AG04449 (cell line): Measurements from ENCODE around the gene WSCD2.

Experiments used
- CTCF ChIA-PET: fragments of 350-600 bp; formaldehyde crosslinking; extraction: SDS; loops from one replicate; lab custom pipeline; 2021; ENCODE audit warnings: antibody characterized with exemption; lab: Yijun Ruan, JAX
- POLR2A ChIA-PET: fragments of 400-600, 350-600 bp; formaldehyde crosslinking; extraction: SDS; loops from one replicate; lab custom pipeline; 2020; ENCODE audit warnings: antibody characterized with exemption, inconsistent platforms; lab: Yijun Ruan, JAX
- DNase-seq: peaks from one replicate; pipeline ENCODE4 v3.0.0-alpha.2; 2010; ENCODE audit warnings: low read depth, low spot score
- H3K4me3 ChIP-seq: 2 replicates; pipeline ENCODE4 v1.5.1; 2011; ENCODE audit warnings: low read depth, mild to moderate bottlenecking, control low read depth, low read length
- TF ChIP-seq, protein P1 (sequence below): IDR thresholded peaks from one replicate; pipeline ENCODE4 v1.5.1; 2011; ENCODE audit warnings: mild to moderate bottlenecking, moderate library complexity, low read length, control low read depth, inconsistent platforms; ENCODE audit not compliant: insufficient read depth; ENCODE audit errors: missing control alignments

The WSCD2 gene

DNA sequence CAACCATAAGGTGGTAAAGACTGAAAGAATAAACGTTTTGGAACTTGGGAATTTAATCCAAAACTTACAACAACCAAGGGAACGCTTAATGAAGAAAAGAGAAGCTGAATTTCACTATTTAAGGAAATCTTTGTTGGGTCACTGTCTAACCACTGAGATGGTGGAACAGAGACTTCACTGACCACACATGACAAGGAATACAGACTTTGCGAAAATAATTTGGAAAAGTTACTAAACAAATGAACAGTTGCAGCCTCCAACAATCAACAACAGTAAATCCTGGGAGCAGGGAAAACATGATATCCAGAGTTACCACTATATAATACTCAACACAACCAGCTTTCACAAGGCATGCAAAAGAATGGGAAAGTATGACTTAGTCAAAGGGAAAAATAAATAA, 131.0 kb downstream of the WSCD2 start:
- TF ChIP-seq, protein P1, sequence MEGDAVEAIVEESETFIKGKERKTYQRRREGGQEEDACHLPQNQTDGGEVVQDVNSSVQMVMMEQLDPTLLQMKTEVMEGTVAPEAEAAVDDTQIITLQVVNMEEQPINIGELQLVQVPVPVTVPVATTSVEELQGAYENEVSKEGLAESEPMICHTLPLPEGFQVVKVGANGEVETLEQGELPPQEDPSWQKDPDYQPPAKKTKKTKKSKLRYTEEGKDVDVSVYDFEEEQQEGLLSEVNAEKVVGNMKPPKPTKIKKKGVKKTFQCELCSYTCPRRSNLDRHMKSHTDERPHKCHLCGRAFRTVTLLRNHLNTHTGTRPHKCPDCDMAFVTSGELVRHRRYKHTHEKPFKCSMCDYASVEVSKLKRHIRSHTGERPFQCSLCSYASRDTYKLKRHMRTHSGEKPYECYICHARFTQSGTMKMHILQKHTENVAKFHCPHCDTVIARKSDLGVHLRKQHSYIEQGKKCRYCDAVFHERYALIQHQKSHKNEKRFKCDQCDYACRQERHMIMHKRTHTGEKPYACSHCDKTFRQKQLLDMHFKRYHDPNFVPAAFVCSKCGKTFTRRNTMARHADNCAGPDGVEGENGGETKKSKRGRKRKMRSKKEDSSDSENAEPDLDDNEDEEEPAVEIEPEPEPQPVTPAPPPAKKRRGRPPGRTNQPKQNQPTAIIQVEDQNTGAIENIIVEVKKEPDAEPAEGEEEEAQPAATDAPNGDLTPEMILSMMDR: no peak
- POLR2A ChIA-PET: no interaction called here
- CTCF ChIA-PET: no interaction called here
- no peak for DNase-seq
- H3K4me3 ChIP-seq: no peak overlapping the region

DNA sequence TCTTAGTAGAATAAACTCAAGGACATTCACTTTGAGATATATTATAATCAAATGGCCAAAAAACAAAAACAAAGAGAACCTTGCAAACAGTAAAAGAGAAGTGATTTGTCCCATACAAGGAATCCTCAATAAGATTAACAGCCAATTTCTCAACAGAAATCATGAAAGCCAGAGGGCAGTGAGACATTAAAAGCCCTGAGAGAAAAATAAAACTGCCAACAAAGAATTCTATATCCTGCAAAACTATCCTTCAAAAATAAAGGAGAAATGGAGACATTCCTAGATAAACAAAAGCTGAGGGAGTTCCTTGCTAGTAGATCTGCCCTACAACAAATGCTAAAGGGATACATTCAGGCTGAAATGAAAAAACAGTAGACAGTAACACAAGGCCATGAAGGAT, 131.9 kb downstream of the WSCD2 start:
- no peak overlapping the region for H3K4me3 ChIP-seq
- no peak for DNase-seq
- POLR2A ChIA-PET: no interaction called here
- TF ChIP-seq, protein P1: no peak
- CTCF ChIA-PET: no interaction called here

DNA sequence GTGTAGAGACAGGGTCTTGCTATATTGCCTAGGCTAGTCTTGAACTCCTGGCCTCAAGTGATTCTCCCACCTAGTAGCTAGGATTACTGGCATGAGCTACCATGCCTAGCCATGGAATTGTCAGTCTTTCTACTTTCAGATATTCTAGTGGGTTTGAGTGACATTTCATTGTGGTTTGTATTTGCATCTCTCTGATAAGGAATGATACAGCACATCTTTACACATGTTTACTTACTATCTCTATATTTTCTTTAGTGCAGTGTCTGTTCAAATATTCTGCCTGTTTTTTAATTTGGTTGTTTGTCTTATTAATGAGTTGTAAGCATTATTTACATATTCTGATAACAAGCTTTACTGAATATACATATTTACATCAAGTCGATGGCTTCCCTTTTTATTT, 136.4 kb downstream of the WSCD2 start:
- TF ChIP-seq, protein P1: no peak
- DNase-seq: no peak
- H3K4me3 ChIP-seq: no peak overlapping the region
- ChIA-PET POLR2A (no interaction called here), CTCF (no interaction called here)

DNA sequence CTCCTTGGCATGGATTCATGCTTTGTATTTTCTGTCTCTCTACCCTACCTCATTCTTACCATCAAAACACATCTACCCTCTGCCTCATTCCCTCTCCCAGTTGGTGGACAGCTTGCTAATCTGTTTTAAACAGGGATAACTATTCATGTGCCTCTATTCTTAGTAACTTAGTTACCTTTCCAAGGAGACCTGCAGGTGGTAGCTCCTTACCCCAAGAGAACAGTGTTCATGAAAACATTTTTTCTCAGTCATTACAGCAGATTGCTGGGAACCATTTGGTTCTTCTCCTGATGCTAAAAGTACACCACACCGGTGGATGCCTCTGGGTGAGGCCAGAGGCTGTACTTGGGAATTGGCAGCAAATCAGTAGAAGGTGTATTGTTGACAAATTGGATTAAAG, 137.0 kb downstream of the WSCD2 start:
- POLR2A ChIA-PET: no interaction called here
- CTCF ChIA-PET: no interaction called here
- TF ChIP-seq, protein P1: no peak

DNA sequence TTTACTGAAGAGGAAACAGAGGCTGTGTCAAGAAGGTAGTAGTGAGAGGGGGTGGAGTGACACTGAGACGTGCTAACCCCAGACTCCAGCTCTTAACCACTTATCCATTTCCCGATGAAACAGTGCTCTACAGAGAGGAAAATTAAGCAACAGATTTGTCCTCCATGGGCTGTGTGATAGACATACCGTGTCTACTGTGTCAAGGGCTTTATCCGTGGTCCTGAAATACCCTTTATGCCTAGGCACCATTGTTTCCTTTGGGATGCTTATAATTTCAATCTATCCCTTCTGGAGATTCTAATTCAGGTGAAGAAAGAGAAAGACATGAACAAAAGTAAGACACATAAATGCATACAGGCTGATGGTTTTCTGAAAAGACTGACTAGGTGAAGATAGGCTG, 138.4 kb downstream of the WSCD2 start:
- H3K4me3 ChIP-seq: no peak overlapping the region
- DNase-seq: no peak
- POLR2A ChIA-PET: no interaction called here
- TF ChIP-seq, protein P1: no peak
- CTCF ChIA-PET: no interaction called here

More for the DNA sequence above, 137.0 kb downstream of the WSCD2 start:
- no peak for DNase-seq
- H3K4me3 ChIP-seq: no peak overlapping the region

DNA sequence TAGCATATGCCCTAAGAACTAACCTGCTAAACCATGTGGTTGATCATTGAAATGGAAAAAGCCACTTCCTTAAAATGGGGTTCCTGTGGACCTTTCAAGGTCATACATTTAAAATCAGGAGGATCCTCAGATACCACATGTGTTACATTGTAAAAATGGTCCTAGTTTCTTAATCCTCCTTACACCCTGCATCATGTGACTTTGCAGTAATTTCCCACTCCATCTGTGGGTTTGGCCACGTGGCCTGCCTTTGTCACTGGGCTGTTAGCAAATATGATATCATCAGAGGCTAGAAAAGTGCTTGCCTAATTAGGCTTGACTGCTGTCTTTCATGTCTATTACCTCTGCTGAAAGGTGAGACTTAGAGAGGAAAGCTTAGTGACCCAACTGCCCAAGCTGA, 139.3 kb downstream of the WSCD2 start:
- ChIA-PET POLR2A (no interaction called here), CTCF (no interaction called here)
- TF ChIP-seq, protein P1: no peak
- no peak overlapping the region for H3K4me3 ChIP-seq
- no peak for DNase-seq

DNA sequence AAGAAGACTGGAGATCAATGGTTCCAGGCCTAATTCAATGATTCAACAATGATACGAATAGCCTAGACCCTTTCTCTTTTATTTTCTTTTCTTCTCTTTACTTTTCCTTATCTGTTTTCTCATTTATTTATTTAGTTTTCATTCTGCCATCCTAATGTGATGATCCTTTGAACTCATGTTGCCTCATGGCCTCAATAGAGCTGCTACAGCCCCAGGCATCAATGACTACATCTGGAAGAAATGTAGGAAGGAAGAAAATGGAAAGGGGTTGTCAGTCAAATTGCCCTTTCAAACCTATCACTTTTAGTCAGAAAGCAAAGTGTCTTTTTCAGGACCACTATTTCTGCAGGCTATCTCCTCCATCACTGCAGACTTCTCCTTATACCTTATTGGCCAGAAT, 140.1 kb downstream of the WSCD2 start:
- DNase-seq: no peak
- CTCF ChIA-PET: no interaction called here
- no peak overlapping the region for H3K4me3 ChIP-seq
- TF ChIP-seq, protein P1: no peak
- POLR2A ChIA-PET: no interaction called here
